Mammary epithelial cell (primary cell): ENCODE data around the gene TRIP13.

ENCODE experiments used
- CTCF ChIP-seq, 2 donors: IDR thresholded peaks in 1 of 2; conservative IDR thresholded peaks in 1 of 2; 2 replicates each; pipeline ENCODE4 v1.5.1; 2011 to 2012; ENCODE audit warnings: inconsistent platforms in 2 of 2, low read length in 2 of 2, mild to moderate bottlenecking in 2 of 2, control low read depth in 1 of 2, low read depth in 1 of 2; ENCODE audit not compliant: insufficient read depth in 1 of 2; ENCODE audit errors: extremely low read depth in 1 of 2
- EZH2 ChIP-seq: IDR thresholded peaks from 2 replicates; pipeline ENCODE4 v1.6.1; 2012; ENCODE audit warnings: low read length, inconsistent platforms, borderline replicate concordance

- TF ChIP-seq CTCF (conservative IDR thresholded peaks at IDR 0.05 in 1 of 2, IDR thresholded peaks at IDR 0.05 in 1 of 2; ENCODE audit: extremely low read depth in 1 of 2, insufficient read depth in 1 of 2, low read depth in 1 of 2, low read length in 2 of 2) (no peak), EZH2 (no peak)
These were observed 41.6 kb upstream of the TRIP13 start for GRCh38 chr5:851076-851475.
